ENCODE data around the gene DDX10. TPM values are rescaled to one million over a fixed set of nuclear protein-coding genes. Genes with fewer than 3 reads are reported as not detected.

Gene DDX10
- total RNA-seq (2021) = 46.2 and 48.3 TPM in 2 replicates
- long read RNA-seq, full-length matches to known transcripts = 20 of 494 reads
- long read RNA-seq, partial matches to known transcripts = 459 of 494 reads
- long read RNA-seq, other reads (novel, unspliced or antisense) = 15 of 494 reads

GRCh38 chr11:108664730-108665525, at the start of gene DDX10:
DDX10 (plus strand) TSS chr11:108665069; CDS start chr11:108665154, 85 bp downstream.
- H3K9me3 Mint-ChIP-seq = no peaks in the 10 kb centered on the region; a peak in 1 of 5 replicates

More at GRCh38 chr11:108664730-108665525, at the start of gene DDX10:
- WGBS (ENCODE audit: extremely low coverage, insufficient read length, low lambda C conversion rate) = no CpG with 5 or more reads among the region's 61 CpGs
- peaks cover 4% of the 10 kb centered on the region; the same call in 1 of the 2 replicates for H3K4me1 ChIP-seq (ENCODE audit: insufficient read depth, low read length)
- peaks cover 34% of the 10 kb centered on the region; the same call in 1 of the 2 replicates for H3K79me2 ChIP-seq (ENCODE audit: insufficient read depth, low read length)
- no peak within 1 kb of the TSS for H2AK5ac ChIP-seq (ENCODE audit: insufficient read length, low read length)
- H3K23ac ChIP-seq (ENCODE audit: insufficient read length, low read depth, low read length) = no peak within 1 kb of the TSS
- no peak within 1 kb of the TSS for H4K91ac ChIP-seq (ENCODE audit: insufficient read length, low read depth, low read length)
- peaks cover 5% of the 10 kb centered on the region for H3K79me1 ChIP-seq (ENCODE audit: insufficient read depth, low read depth, low read length, poor library complexity, severe bottlenecking)
- Mint-ChIP-seq H3K27me3 (ENCODE audit: low read depth) (0 out of 2 replicates have a peak, but pooled peaks cover 2% of the 10 kb centered on the region), H3K27ac (peak within 1 kb of the TSS; percentile 97 to 99 (median 98)), H3K36me3 (ENCODE audit: insufficient read depth in 1 of 3, low read depth in 3 of 3) (peaks cover 6 to 19% (median 19%) of the 10 kb centered on the region in 3 experiments; a peak in 6 of 7 replicates), H3K4me3 (peak within 1 kb of the TSS; percentile 100), H3K4me1 (peaks cover 19 to 21% of the 10 kb centered on the region in 2 experiments)
- peak within 1 kb of the TSS; percentile 100 for H2AFZ ChIP-seq (ENCODE audit: low read length)
- peak within 1 kb of the TSS; percentile 86 for H3K4me2 ChIP-seq (ENCODE audit: insufficient read depth, insufficient read length, low read length)
- no peak within 1 kb of the TSS for H3K18ac ChIP-seq (ENCODE audit: insufficient read length, low read depth, low read length)
- H3K14ac ChIP-seq (ENCODE audit: insufficient read depth, low read length) = peak within 1 kb of the TSS; percentile 69; the same call in 1 of the 2 replicates
- H3K23me2 ChIP-seq (ENCODE audit: insufficient read length, low read depth, low read length, poor library complexity, severe bottlenecking) = peaks cover 3% of the 10 kb centered on the region
- H3K27me3 ChIP-seq (ENCODE audit: insufficient read depth, low read length) = no peaks in the 10 kb centered on the region
- no peak for TF ChIP-seq CTCF (conservative IDR thresholded peaks at IDR 0.05)
- no peak within 1 kb of the TSS for H3T11ph ChIP-seq (ENCODE audit: low read length)
- H3K27ac ChIP-seq (ENCODE audit: insufficient read length, low read depth, low read length) = no peak within 1 kb of the TSS
- no peak within 1 kb of the TSS for H2BK5ac ChIP-seq (ENCODE audit: insufficient read length, low read length)
- H4K20me1 ChIP-seq (ENCODE audit: control insufficient read depth, insufficient read depth, insufficient read length) = no peaks in the 10 kb centered on the region
- no peak within 1 kb of the TSS for H3K4ac ChIP-seq (ENCODE audit: low read depth, low read length)
- H2BK15ac ChIP-seq (ENCODE audit: low read depth, low read length) = no peak within 1 kb of the TSS
- H2BK12ac ChIP-seq (ENCODE audit: insufficient read length, low read depth, low read length) = no peak within 1 kb of the TSS
- H3K56ac ChIP-seq (ENCODE audit: insufficient read length, low read depth, low read length) = no peak within 1 kb of the TSS
- no peaks in the 10 kb centered on the region for H3K9me3 ChIP-seq (ENCODE audit: control insufficient read depth, low read depth, low read length)
- H4K8ac ChIP-seq (replicated peaks; ENCODE audit: insufficient read length, low read depth, low read length) = no peak within 1 kb of the TSS
- DNase-seq = peak; percentile 97
- peak within 1 kb of the TSS; percentile 49 for H3K9ac ChIP-seq (ENCODE audit: extremely low read depth, insufficient read length, low read length)
- no peak within 1 kb of the TSS for H2BK120ac ChIP-seq (ENCODE audit: low read depth, low read length, poor library complexity, severe bottlenecking)
- no peak within 1 kb of the TSS for H4K5ac ChIP-seq (ENCODE audit: insufficient read length, low read depth, low read length)
- no peak within 1 kb of the TSS for H2BK20ac ChIP-seq (ENCODE audit: low read depth, low read length, poor library complexity, severe bottlenecking)
